K562 (cell line): ENCODE measurements around the gene IRF9. TPM values are rescaled to one million over a fixed set of nuclear protein-coding genes. Genes with fewer than 3 reads are reported as not detected.

Experiments
- ATAC-seq: fragments of 200-7000 bp; cut with Tn5 transposase; 3 replicates; pipeline ENCODE4 v1.9.1; 2020; ENCODE audit warnings: moderate library complexity
- BruUV-seq: library from RNA; stranded (reverse); fragments of 400-500 nt; replicated peaks from 2 replicates; lab custom pipeline; 2021; lab: Mats Ljungman, UMichigan
- CTCF ChIA-PET: fragments of 300-600 bp; formaldehyde crosslinking; extraction: SDS; loops from one replicate; lab custom pipeline; 2021; ENCODE audit warnings: low intra/inter-chr PET ratio; lab: Yijun Ruan, JAX
- POLR2A ChIA-PET: fragments of 300-600, 350-650 bp; sonication (Branson Sonifier 250); formaldehyde crosslinking; extraction: SDS; loops from one replicate; lab custom pipeline; 2021; ENCODE audit warnings: antibody characterized with exemption, inconsistent platforms; lab: Yijun Ruan, JAX
- DNase-seq, 4 experiments: peaks; one replicate each; pipeline versions ENCODE4 v3.0.0 to v3.0.0-alpha.2; 2011 to 2018; ENCODE audit warnings: low spot score in 3 of 4, mixed read lengths in 3 of 4; ENCODE audit errors: extremely low read depth in 1 of 4
- FAIRE-seq: peaks from 2 replicates; lab custom pipeline; 2011; peaks lifted over from hg19 to GRCh38; lab: Jason Lieb, UNC
- H2AFZ ChIP-seq: 2 replicates; pipeline ENCODE4 v1.6.0; 2011; ENCODE audit warnings: low read depth, low read length, control low read depth, inconsistent platforms
- H3K27ac ChIP-seq: fragments of 200-600 bp; 3 replicates; pipeline ENCODE4 v1.8.0; 2011; ENCODE audit warnings: low read depth, mild to moderate bottlenecking, control low read depth, inconsistent platforms, low read length, moderate library complexity, mixed read lengths; ENCODE audit errors: extremely low read depth
- H3K27me3 ChIP-seq, 2 experiments: fragments of 300-600 bp in 1 of 2; 2 replicates in 1 of 2; 3 replicates in 1 of 2; pipeline versions ENCODE4 v1.6.0 to v1.8.0; 2011; ENCODE audit warnings: inconsistent platforms in 2 of 2, low read length in 2 of 2, mild to moderate bottlenecking in 1 of 2, mixed read lengths in 1 of 2, moderate library complexity in 1 of 2; ENCODE audit not compliant: control insufficient read depth in 2 of 2, insufficient read depth in 2 of 2
- H3K36me3 ChIP-seq: fragments of 300-600 bp; 3 replicates; pipeline ENCODE4 v1.8.0; 2011; ENCODE audit warnings: mild to moderate bottlenecking, low read length, inconsistent platforms; ENCODE audit not compliant: control insufficient read depth, insufficient read depth
- H3K4me1 ChIP-seq, 2 experiments: fragments of 200-600 bp in 1 of 2; replicated peaks in 1 of 2; 2 replicates in 1 of 2; 3 replicates in 1 of 2; pipeline versions ENCODE4 v1.5.1 to v1.8.0; 2011; ENCODE audit warnings: inconsistent platforms in 2 of 2, low read length in 2 of 2, mild to moderate bottlenecking in 1 of 2, mixed read lengths in 1 of 2, moderate library complexity in 1 of 2; ENCODE audit not compliant: control insufficient read depth in 2 of 2, insufficient read depth in 2 of 2
- H3K4me2 ChIP-seq: 2 replicates; pipeline ENCODE4 v1.6.1; 2011; ENCODE audit warnings: low read length, control low read depth, inconsistent platforms, mixed read lengths; ENCODE audit not compliant: insufficient read depth
- H3K4me3 ChIP-seq: fragments of 200-600 bp; sonication (generic), shearing (Covaris generic); 2 replicates; pipeline ENCODE4 v1.5.1; 2016; ENCODE audit warnings: control low read depth, inconsistent platforms
- H3K79me2 ChIP-seq: fragments of 200-600 bp; 3 replicates; pipeline ENCODE4 v1.8.0; 2011; ENCODE audit warnings: low read length, inconsistent platforms; ENCODE audit not compliant: control insufficient read depth, insufficient read depth
- H3K9ac ChIP-seq, 2 experiments: 2 replicates each; pipeline versions ENCODE4 v1.6.0 to v1.6.1; 2011; ENCODE audit warnings: low read depth in 2 of 2, low read length in 2 of 2, control low read depth in 1 of 2, inconsistent platforms in 1 of 2, mild to moderate bottlenecking in 1 of 2, mixed read lengths in 1 of 2; ENCODE audit not compliant: insufficient read depth in 1 of 2
- H3K9me1 ChIP-seq: one replicate; pipeline ENCODE4 v1.6.0; 2011; ENCODE audit warnings: inconsistent platforms, mild to moderate bottlenecking, low read length, moderate library complexity; ENCODE audit not compliant: control insufficient read depth, insufficient read depth
- H3K9me3 ChIP-seq: replicated peaks from 2 replicates; pipeline ENCODE4 v1.5.1; 2011; ENCODE audit warnings: low read depth, low read length, inconsistent platforms; ENCODE audit not compliant: control insufficient read depth, insufficient read depth
- H4K20me1 ChIP-seq: replicated peaks from 2 replicates; pipeline ENCODE4 v1.6.1; 2011; ENCODE audit warnings: low read length, inconsistent platforms, mixed read lengths; ENCODE audit not compliant: control insufficient read depth, insufficient read depth
- CREM ChIP-seq: IDR thresholded peaks from 2 replicates; pipeline ENCODE4 v1.6.1; 2014; ENCODE audit warnings: antibody characterized with exemption, low read depth
- ETV6 ChIP-seq, 3 experiments: fragments of 150-350 bp in 1 of 3; sonication (generic) in 1 of 3; formaldehyde crosslinking in 1 of 3; IDR thresholded peaks; 2 replicates each; pipeline versions ENCODE4 v1.6.1 to v1.8.0; 2014 to 2022; ENCODE audit warnings: borderline replicate concordance in 2 of 3, low read depth in 2 of 3, antibody characterized with exemption in 1 of 3, low read length in 1 of 3, mild to moderate bottlenecking in 1 of 3, missing genetic modification reagents in 1 of 3
- FOXP1 ChIP-seq: sonication (generic); formaldehyde crosslinking; IDR thresholded peaks from 2 replicates; pipeline ENCODE4 v1.8.0; 2022; ENCODE audit warnings: mild to moderate bottlenecking, missing genetic modification reagents
- HCFC1 ChIP-seq: IDR thresholded peaks from 2 replicates; pipeline ENCODE4 v1.6.1; 2012; ENCODE audit warnings: low read depth, low read length, improper control_type of control experiment
- WGBS: fragments of 100-300 bp; shearing (Covaris generic); methylation state at CpG from one replicate; pipeline ENCODE4 v1.1.6; 2016; ENCODE audit warnings: low coverage, mixed read lengths; ENCODE audit not compliant: insufficient coverage; ENCODE audit errors: missing lambda C conversion rate; 5-methylcytosine and 5-hydroxymethylcytosine counted together
- in situ Hi-C: fragments of 300-500 bp; cut with MboI; formaldehyde crosslinking; loops from 4 replicates; pipeline ENCODE4 v1.15.0; 2018; ENCODE audit warnings: inconsistent platforms, mixed read lengths
- intact Hi-C: fragments of 100-400 bp; cut with micrococcal nuclease; formaldehyde crosslinking; loops from 2 replicates; pipeline ENCODE4 v1.14.2; 2022
- polyA plus RNA-seq, 8 experiments: library from polyadenylated mRNA; depleted of rRNA in 4 of 8; stranded (reverse) in 5 of 8; unstranded in 3 of 8; fragments of >200 nt; fragmentation: Nextera tagmentation in 2 of 8; fragmentation: Illumina TruSeq in 1 of 8; extraction: Ambion mirVana in 2 of 8; extraction: Trizol in 1 of 8; gene quantifications; 2 replicates each; pipeline versions ENCODE4 v1.2.1 to v1.2.3, GENCODE V29; 2011 to 2014; ENCODE audit warnings: inconsistent platforms in 1 of 8, missing spikeins in 1 of 8
- total RNA-seq, 7 experiments: library from RNA; depleted of rRNA in 6 of 7; stranded (reverse); fragments of >200 nt in 6 of 7; fragmentation: Illumina TruSeq in 2 of 7; extraction: Trizol in 2 of 7; gene quantifications; 2 replicates each; pipeline versions ENCODE4 v1.2.1 to v1.2.3, GENCODE V29; 2011 to 2021; ENCODE audit warnings: low replicate concordance in 1 of 7

The IRF9 gene
- total and polyA plus RNA-seq, 9 of the 15 experiments (the other 6 are each of a cell fraction or from before 2014, with no cell fraction given), result 0.79 to 14.8 (median 6.1) TPM

- no peak for ATAC-seq
- Histone ChIP-seq H3K27ac (no peak overlapping the region), H3K4me3 (no peak overlapping the region), H3K4me2 (no peak overlapping the region)
- TF ChIP-seq ETV6 (IDR thresholded peaks at IDR 0.05; ENCODE audit: borderline replicate concordance in 1 of 2, low read depth in 2 of 2, low read length in 1 of 2) (no peak), ETV6 (CRISPR knock-in tag; IDR thresholded peaks at IDR 0.05; ENCODE audit: borderline replicate concordance) (no peak), FOXP1 (CRISPR knock-in tag) (no peak), CREM (no peak), HCFC1 (no peak)
- TF ChIP-seq, all 486 proteins: peak for 0
- in situ Hi-C loops (no loop called here), intact Hi-C loops (no loop called here)
- H3K9ac ChIP-seq, result 0 out of 4 replicates have a peak overlapping the region, but pooled peaks of 1 of the 2 experiments have one; percentile 42
- no peaks in the 10 kb centered on the region for H3K9me1 ChIP-seq
- H3K4me1 ChIP-seq, result peaks cover 13 to 36% of the 10 kb centered on the region in 2 experiments; a peak in 4 of 5 replicates
- BruUV-seq, result TSS peak; percentile 67
- FAIRE-seq (no peak), DNase-seq (no peak)
- WGBS, result 72% methylated on average over 5 of the region's 8 CpGs
- H4K20me1 ChIP-seq, result no peaks in the 10 kb centered on the region; the same call in 1 of the 2 replicates
- peaks cover 26% of the 10 kb centered on the region for H3K36me3 ChIP-seq
- H3K9me3 ChIP-seq, result no peaks in the 10 kb centered on the region
- ChIA-PET CTCF (no interaction called here), POLR2A (interaction anchor here (0.9 to 1.8 kb wide), 4 partner anchors 9 to 44 kb away, joined by 4 read pairs; partner anchors contain the start of genes DCAF11, NRL, PCK2 and PSME2)
- no peak overlapping the region for H2AFZ ChIP-seq
- no peaks in the 10 kb centered on the region for H3K27me3 ChIP-seq
- peaks cover 20% of the 10 kb centered on the region for H3K79me2 ChIP-seq
Observed at GRCh38 chr14:24137529-24138395, 23.3 kb upstream of the IRF9 start.
